Progenitor cell of endocrine pancreas (in vitro differentiated cells): Measurements from ENCODE around the gene TLCD3A. TPM values are rescaled to one million over a fixed set of nuclear protein-coding genes. Genes with fewer than 3 reads are reported as not detected.

Experiments used
- DNase-seq: peaks from one replicate; pipeline ENCODE4 v3.0.0; 2021; ENCODE audit warnings: low spot score; ENCODE audit not compliant: unreplicated experiment
- H3K27ac Mint-ChIP-seq: 2 replicates; pipeline ENCODE4 v1.8.0; 2021; ENCODE audit warnings: mild to moderate bottlenecking, moderate library complexity, mixed read lengths
- H3K27me3 Mint-ChIP-seq: 2 replicates; pipeline ENCODE4 v1.8.0; 2021; ENCODE audit warnings: mixed read lengths
- H3K36me3 Mint-ChIP-seq: 2 replicates; pipeline ENCODE4 v1.8.0; 2022; ENCODE audit warnings: mixed read lengths; ENCODE audit not compliant: insufficient read depth
- H3K4me1 Mint-ChIP-seq: 2 replicates; pipeline ENCODE4 v1.8.0; 2021; ENCODE audit warnings: low read depth, mixed read lengths
- H3K4me3 Mint-ChIP-seq: 2 replicates; pipeline ENCODE4 v1.8.0; 2021; ENCODE audit warnings: low read depth, mild to moderate bottlenecking, moderate library complexity, mixed read lengths
- H3K9me3 Mint-ChIP-seq: 2 replicates; pipeline ENCODE4 v1.8.0; 2021; ENCODE audit warnings: low read depth, mixed read lengths
- CTCF ChIP-seq: fragments of 200-600 bp; sonication (generic); IDR thresholded peaks from one replicate; pipeline ENCODE4 v1.5.0; 2021; ENCODE audit warnings: antibody characterized with exemption, mild to moderate bottlenecking; ENCODE audit not compliant: unreplicated experiment
- total RNA-seq: library from RNA; stranded (reverse); gene quantifications from 2 replicates; pipeline ENCODE4 v1.2.1, GENCODE V29; 2021

The TLCD3A gene
- total RNA-seq, 1 donor from 2014 or later = 27.2 TPM

DNA sequence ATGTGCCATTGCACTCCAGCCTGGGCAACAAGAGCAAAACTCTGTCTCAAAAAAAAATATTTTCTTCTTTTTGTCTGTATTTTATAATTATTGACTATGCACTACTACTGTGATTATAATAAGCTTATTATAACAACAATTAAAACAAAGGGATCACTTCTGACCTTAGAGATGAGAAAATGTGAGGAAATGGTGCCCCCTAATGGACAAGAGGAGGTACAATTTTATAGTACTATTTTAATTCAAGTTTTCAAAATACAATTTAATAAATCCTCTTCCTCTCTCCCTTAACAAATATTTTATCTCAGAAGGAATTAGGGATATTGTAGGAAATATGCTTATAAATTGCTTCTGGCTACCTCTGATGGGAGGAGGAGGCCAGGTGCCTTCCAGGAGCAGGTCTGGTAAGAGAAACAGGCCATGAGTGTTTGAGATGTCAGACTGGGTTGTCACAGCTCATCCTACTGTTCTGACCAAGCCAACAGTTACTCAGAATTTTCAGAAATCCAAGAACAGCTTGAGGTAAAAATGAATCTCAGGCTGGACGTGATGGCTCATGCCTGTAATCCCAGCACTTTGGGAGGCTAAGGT lies 31.8 kb upstream of the TLCD3A start:
- no peak for DNase-seq
- Mint-ChIP-seq H3K4me1 (no peaks in the 10 kb centered on the region), H3K36me3 (peaks cover 10% of the 10 kb centered on the region), H3K27ac (no peak overlapping the region), H3K4me3 (no peak overlapping the region), H3K27me3 (no peaks in the 10 kb centered on the region), H3K9me3 (no peaks in the 10 kb centered on the region)
- TF ChIP-seq CTCF = peak; percentile 86

GRCh38 chr17:703081-703875 lies 29.1 kb upstream of the TLCD3A start:
- Mint-ChIP-seq H3K9me3 (no peaks in the 10 kb centered on the region), H3K4me3 (no peak overlapping the region), H3K27ac (no peak overlapping the region), H3K27me3 (no peaks in the 10 kb centered on the region), H3K36me3 (peaks cover 5% of the 10 kb centered on the region), H3K4me1 (no peaks in the 10 kb centered on the region)
- no peak for TF ChIP-seq CTCF
- DNase-seq = no peak

DNA sequence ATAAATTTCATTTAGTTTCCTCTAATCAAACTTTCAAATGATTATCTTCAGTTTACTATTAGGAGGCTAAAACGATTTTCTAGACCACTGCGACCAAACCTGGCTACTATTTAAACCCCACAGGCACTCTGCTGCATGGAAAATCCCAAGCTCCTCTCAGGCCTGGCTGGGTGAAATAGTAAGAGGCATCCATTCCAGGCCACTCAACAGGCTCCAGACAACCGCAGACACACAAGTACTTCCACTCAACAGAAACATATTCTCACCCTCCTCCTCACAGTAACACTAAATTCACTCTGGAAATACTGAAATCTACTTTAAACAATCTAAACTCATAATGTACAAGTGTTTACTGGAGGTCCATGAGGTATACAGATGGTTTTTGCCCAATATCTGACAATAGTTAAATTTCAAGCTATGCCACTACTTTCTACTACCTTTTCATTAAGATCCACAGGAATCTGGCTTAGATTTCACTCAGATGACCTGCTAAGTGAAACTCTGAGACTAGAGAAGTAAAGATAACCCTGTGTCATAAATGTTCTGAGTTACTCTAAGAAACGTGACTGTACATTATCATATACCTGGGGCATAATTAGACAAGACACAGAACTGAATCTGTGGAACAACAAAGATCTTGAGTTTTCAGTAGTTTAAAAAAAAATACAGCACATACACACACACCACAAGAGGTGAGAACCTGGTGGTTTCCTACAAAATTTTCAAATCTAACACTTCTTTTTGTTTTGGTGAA lies 28.1 kb upstream of the TLCD3A start:
- Mint-ChIP-seq H3K36me3 (peaks cover 7% of the 10 kb centered on the region), H3K4me3 (no peak overlapping the region), H3K9me3 (no peaks in the 10 kb centered on the region), H3K27me3 (no peaks in the 10 kb centered on the region), H3K4me1 (no peaks in the 10 kb centered on the region), H3K27ac (peak overlapping the region; percentile 13)
- no peak for TF ChIP-seq CTCF
- no peak for DNase-seq

GRCh38 chr17:705011-705410 lies 27.4 kb upstream of the TLCD3A start:
- no peaks in the 10 kb centered on the region for H3K4me1 Mint-ChIP-seq
- no peaks in the 10 kb centered on the region for H3K27me3 Mint-ChIP-seq
- no peak overlapping the region for H3K4me3 Mint-ChIP-seq
- H3K9me3 Mint-ChIP-seq = no peaks in the 10 kb centered on the region
- no peak for DNase-seq
- peaks cover 11% of the 10 kb centered on the region for H3K36me3 Mint-ChIP-seq
- no peak overlapping the region for H3K27ac Mint-ChIP-seq
- TF ChIP-seq CTCF = no peak

GRCh38 chr17:705863-706262 lies 26.5 kb upstream of the TLCD3A start:
- H3K4me1 Mint-ChIP-seq = no peaks in the 10 kb centered on the region
- no peak for TF ChIP-seq CTCF
- no peak overlapping the region for H3K27ac Mint-ChIP-seq
- no peaks in the 10 kb centered on the region for H3K27me3 Mint-ChIP-seq
- H3K4me3 Mint-ChIP-seq = no peak overlapping the region
- H3K9me3 Mint-ChIP-seq = no peaks in the 10 kb centered on the region
- DNase-seq = no peak
- peaks cover 11% of the 10 kb centered on the region for H3K36me3 Mint-ChIP-seq
